HG03097 (cell line): ENCODE measurements around the gene GABRB1.
A peak's percentile ranks its signal among the peaks of the same experiment; 100 is the strongest.

ENCODE experiments used
- ATAC-seq: cut with Tn5 transposase; IDR thresholded peaks from one replicate; pipeline ENCODE4 v1.9.1; 2021; ENCODE audit not compliant: unreplicated experiment, low FRiP score

The GABRB1 gene

DNA sequence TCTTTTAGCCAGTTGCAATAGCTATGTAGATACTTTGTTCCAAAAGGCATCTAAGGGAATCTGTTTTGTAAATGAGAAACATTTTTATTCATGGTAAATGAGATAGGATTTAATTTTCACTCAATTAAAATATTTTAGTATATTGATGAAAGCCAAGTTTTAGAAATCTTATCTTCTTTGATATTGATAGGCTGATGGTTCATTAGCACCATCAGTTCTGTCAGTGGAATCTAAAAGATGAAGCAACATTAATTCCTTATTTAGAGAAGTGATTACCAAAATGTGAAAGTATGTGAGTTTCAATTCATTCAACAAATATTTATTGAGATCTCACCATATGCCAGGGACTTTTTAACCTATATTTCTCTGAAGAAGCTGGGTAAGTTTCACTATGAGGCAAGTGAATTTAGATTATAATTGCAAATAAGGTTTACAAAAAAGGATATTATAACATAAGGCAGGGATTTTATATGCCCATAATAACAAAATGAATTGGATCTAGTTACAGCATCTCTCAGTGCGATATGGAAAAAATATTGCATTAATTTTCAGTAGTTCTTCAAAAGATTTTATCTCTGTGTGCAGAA is 79.3 kb downstream of the GABRB1 start:
- no peak for ATAC-seq

DNA sequence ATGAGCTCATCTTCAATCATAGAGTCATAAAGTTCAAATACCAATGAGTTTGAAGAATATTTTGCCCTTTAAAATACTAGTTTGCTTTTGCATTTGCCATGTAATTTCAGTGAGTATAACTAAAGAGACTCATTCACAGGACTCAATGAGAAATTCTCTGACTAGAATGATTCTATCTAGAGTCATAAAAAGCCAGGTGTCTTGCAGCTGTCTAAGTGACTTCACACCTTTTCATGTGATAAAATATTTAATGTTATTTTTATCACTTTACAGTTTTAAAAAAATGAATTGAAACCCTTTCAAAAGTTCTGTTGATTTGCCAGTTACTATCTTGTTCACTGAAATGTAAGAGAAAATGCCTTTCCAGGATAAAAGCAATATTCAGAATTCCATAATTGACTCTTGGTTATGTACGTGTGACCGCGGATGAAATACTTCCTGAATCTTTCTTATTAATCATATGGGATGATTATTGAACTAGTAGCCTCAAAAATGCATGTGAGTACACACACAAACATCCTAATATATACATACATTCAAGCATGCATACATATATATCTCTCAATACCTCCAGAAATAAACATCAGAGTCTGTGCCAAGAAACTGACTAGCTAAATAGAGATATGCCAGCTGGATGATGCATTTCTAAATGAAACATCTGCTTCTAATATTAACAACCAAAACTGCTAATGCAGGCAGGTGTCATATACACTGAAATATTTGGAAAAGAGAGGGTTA is 87.0 kb downstream of the GABRB1 start:
- ATAC-seq: no peak

DNA sequence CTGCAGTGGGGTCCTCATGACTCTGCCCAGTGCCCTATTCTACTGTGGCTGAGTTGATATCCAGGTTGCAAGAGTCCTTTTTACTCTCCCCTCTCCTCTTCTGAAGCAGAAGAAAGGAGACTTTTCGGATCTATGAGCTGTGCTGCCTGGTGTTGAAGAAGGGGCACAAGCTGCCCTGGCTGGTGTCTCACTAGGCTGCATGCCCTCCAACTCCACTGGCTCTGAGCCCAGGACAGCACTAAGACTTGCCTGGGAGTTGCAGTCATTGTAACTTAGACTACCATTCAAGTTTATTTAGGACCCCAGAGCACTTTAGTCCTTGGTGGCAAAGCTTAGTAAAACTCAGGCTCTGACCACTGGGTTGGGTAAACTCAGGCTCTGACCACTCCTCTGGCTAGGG is 89.4 kb downstream of the GABRB1 start:
- ATAC-seq: no peak

DNA sequence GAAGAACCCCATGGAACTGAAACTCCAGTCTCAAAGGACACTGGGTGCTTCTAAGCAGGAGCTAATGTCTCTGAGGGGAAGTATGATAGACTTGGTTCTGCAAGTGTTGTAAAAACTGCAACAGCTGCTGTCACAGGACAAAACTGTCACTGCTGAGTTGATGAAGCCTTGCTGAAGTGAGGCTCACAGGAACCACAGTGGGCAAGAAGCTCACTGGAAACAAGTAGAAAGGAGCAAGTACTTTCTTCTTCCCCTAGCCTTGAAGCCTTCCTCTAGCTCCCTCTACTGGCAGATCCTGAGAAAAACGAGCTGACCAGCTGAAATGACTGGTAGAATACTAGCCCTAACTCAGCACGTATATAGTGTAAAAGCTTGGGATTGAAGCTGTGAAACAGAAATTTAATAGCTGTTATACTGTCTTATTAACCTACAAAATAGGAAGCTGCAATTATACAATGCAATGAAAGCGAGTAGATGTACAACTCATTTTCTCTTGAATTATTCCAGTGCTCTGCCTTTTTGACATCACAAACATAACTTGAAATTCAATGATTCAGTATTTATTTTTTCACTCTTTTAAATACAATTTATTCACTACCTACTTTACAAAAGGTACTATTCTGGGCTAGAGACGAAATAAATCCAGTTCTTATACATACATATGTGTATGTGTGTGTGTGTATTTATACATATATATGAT is 91.4 kb downstream of the GABRB1 start:
- peak; percentile 98 for ATAC-seq

DNA sequence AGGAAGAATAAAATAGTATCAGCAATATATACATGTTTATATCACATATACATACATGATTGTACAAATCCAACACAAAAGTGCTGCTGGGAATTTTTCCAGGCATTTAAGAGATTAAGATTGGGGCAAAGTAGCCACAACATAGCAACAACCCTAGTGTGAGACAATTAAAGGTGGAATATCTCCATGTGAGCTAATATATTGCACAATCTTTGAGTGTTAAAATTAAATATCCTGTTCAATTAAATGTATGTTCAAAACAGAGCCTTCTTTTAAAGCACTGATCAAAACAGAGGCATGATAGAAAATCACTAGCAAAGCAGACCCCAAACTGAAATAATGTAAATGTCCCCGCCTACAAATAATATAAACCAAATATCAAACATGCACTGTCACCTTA is 97.6 kb downstream of the GABRB1 start:
- no peak for ATAC-seq

DNA sequence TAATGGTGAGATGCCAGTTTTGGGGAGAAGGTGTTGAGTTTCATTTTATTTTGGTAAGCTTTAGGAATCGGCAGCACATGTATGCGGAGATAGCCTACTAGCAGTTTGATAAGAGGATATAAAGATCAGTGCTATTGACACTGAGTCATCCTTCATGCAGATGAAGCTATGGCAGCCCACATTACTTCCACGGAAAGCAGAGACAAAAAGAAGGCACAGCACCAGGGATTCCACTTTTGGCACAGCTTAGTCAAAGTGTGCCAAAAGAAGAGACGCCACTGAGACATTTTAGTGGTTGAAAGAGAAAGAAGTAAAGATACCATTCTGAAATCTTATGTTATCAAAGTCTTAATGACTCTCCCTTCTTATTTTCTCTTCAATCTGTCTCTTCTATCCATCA is 103.8 kb downstream of the GABRB1 start:
- no peak for ATAC-seq

DNA sequence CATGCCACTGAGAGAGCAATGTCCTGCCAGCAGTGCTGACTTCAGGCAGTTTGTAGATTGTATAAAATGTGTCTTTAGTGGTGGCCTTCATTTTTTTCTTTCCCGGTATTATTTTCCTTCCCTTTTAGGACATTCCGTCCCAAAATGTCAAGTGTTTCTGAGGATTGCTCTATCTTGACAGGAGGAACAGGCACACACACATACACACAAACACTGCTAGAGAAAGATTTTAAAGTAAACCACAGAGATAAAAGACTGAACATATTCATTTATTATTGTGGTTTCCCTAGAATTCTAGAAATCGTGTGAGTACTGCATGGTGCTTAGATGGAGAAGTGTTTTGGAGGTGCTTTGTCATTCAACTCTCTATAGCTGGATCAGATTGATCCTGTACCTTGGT is 111.9 kb downstream of the GABRB1 start:
- no peak for ATAC-seq

DNA sequence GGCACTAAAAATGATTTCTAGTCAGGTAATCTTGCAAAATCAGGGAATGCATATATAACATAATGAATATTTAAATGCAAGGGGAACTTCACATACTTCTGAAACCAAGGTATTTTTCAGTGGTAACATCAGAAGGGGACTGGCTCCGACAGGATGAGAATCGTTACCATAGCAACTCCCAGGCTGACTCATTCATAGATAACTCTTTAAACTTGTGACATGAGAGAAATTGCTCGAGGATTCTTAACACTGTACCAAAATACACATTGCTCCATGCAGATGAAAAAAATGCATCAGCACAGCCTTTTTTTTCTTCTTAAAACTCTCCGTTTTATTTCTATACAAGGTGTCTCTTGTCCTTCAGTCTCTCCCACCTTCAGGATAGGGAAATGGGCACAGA is 114.3 kb downstream of the GABRB1 start:
- ATAC-seq: peak; percentile 99

DNA sequence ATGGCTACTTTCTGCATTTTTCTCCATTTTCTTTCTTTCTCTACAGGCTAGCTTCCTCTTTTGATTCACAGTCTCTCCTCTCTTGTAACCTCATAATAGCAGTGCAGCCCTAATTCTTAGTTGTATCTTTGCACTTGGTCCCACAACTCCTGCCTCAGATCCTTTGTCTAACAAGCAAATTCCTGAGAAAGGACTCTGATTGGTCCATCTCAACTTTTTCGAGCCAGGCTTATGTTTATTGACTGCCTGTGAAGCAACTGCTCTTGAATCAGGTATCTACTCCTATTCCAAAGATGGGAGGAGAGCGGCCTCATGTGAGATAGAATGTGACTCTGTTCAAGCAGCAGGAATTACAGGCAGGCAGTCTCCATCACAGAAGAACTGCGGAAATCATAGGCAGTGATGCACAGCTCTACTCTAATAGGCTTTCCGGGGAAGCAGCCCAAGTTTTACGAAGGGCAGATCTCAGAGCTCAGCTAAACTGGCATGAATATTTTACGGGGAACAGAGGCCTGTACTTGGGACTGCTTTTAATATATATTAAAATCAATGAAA is 123.5 kb downstream of the GABRB1 start:
- no peak for ATAC-seq

DNA sequence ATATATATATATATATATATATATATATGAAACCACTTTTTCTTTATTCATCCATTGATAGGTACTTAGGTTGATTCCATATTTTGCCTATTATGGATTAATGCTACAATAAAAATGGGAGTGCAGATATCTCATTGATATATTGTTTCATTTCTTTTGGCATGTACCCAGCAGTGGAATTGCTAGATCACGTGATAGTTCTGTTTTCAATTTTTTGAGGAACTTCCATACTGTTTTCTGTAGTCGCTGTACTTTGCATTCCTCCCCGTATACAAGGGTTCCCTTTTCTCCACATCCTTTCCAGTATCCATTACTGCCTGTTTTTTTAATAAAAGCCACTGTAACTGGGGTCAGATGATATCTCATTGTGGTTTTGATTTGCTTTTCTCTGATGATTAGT is 124.6 kb downstream of the GABRB1 start:
- no peak for ATAC-seq

DNA sequence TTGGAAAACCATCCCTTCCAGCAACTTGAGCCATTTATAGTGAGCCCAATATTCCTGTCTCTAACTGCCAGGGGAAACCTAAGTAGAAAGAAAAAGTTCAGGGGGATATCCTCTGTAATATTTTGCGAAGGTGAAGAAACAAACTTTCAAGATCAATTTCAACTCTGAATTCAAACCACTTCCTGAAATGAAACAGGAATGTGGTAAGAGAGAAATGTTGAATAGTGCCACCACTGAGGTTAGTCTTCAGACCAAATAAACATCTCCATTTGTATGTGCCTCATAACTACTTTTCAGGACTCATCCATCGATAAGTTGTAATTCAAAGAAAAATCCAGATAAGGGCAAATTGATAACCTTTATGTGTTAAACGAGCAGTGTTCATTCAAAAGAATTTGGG is 128.7 kb downstream of the GABRB1 start:
- ATAC-seq: peak; percentile 53

DNA sequence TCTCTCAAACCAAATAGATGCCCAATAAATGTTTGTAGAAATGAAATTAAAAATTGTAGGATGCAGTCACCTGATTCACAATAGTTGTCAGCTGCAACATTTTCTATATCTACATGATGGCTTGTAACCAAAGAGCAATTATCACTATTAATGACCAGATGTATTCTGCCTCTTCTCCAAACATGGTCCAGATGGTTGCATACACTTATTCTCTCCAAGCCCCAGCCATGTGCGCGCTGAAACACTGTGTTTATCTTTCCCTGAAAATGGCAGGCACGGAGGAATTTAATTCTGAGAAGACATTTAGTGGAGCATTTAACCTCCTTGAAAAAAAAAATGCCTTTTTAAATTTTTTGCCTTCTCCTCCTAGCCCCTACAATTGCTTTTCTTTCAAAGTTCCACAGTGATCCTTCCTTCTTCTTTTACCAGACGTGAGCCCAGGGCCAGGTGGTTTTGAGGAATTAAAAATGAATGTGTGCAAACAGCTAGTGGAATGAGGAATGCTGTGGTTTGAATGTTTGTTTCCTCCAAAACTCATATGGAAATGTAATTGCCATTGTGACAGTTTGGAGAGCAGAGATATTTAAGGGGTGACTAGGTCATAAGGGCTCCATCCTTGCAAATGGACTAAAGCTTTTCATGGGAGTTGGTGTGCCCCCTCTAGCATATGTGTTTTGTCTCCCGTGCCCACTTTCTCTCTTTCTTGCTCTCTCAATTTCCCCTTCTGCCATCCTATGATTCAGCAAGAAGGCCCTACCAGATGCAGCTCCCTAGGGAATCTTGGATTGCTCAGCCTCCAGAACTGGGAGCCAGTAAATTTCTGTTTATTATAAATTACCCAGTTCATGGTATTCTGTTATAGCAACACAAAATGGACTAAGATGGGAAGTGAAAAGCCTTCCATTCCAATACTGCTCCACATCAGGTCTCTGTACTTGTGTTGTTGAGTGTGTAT is 136.0 kb downstream of the GABRB1 start:
- no peak for ATAC-seq

DNA sequence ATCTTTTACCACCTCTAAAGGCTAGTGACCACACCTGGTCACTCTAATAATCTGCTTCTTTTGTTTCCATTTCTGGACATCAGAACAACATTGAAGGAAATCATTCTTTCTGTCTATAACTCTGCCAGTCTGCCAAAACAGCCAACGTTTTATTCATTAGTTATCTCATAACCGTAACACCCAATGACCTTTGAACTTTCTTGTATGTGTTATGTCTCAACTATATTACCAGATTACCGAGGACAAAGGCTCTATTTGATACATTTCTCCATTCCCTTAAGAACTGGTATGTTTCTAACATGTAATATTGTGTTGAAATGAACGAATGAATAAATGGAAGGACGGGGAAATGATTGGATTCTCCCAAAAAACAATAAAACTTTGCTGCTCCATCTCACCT is 152.7 kb downstream of the GABRB1 start:
- no peak for ATAC-seq

DNA sequence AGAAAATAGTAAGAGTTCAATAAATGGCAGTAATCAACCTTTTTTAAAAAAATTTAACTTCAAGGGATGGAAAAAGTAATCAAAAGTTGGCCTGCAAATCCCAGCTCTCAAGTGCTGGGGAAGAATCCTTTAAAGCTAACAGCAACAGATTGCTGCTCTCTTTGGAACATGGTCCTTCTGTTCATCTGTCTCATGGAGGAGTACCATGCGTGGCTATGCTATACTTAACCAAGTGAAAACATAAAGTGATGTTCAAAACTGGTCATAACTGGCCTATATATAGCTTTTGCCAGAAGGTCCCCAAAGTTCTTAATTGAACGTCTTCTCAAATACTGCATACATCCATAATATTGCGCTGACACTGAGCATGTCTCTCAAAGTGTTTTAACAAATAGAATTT is 154.4 kb downstream of the GABRB1 start:
- no peak for ATAC-seq

DNA sequence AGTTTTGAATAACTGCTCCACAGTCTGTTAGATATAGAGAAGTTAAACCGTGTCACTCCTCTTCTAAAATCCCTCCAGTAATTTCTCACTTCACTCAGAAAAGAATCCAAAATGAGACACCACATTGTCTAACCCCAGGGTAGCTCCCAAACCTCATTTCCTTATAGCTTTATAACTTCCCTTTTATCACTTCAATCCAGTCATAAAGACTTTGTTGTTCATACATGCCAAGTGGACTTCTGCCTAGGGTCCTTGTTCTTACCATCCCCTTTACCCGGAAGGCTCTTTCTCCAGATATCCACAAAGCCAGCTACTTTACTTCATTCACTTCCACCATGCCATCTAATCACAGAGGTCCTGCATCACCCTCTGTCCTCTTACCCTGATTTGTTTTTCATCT is 156.2 kb downstream of the GABRB1 start:
- ATAC-seq: no peak

DNA sequence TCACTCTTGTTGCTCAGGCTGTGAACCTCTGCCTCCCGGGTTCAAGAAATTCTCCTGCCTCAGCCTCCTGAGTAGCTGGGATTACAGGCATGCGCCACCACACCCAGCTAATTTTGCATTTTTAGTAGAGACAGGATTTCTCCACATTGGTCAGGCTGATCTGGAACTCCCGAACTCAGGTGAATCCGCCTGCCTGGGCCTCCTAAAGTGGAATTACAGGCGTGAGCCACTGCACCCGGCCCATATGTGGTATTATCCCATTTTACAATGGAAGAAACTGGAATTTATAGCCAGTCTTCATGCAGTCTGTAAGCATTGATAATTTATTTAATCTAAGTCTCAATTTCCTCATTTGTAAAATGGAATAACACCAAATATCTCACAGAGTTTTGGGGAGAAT is 161.8 kb downstream of the GABRB1 start:
- no peak for ATAC-seq

DNA sequence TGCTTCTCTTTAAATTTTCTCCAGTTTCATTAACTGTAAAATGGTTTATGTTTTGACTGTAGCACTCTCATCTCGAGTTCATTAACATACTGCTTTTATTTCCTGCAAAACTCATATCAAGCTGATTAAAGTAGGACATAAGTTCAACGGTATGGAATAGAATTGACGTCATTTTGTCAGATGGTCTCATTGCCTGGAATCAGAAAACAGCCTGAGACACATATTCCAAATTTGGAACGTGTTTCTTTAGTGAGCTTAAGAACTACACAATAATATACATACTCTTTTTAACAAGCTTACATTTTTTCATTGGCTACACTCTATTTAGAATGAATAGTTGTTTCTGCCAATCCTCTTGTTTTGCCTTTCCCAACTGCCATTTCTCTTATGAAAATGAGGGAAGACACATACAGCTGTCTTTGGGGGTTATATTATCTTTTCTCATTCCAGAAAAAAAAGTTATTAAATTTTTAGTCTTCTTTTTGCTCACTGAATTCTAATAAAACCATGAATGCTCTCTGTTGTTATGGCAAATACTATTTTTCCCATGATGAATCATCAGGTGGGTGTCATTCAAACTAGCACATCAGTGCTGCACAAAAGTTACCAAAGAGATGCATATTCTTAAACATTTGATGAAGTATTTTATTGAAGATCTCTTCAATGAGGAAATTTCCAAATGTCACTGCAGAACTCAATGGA is 162.8 kb downstream of the GABRB1 start:
- ATAC-seq: no peak

DNA sequence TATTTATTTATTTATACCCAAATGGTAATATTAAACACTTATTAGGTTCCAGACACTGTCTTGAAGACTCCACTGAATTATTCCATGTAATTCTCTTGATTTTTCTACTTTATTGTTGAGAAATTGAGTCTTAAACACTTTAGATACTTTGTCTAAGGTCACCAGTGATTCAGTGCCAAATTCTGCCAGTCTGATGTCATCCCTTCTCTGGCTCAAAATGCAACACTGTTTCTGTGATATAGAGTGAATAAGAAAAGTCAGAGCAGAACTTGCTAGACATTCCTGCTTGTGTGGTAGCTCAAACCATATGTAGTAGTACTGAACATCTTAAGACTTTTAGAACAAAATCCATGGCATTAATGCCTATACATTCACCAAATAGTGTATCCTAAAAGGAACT is 164.3 kb downstream of the GABRB1 start:
- ATAC-seq: no peak

DNA sequence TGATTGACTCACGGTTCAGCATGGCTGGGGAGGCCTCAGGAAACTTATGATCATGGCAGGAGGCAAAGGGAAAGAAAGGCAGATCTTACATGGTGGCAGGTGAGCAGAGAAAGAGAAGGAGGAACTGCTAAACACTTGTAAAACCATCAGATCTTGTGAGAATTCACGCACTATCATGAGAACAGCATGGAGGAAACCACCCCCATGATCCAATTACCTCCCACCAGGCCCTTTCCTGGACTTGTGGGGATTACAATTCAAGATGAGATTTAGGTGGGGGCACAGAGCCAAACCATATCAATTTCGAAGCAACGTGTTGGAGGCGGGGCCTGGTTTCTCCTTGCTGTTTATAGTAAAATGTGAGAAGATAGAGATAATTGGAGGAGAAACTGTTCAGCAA is 167.4 kb downstream of the GABRB1 start:
- ATAC-seq: no peak

DNA sequence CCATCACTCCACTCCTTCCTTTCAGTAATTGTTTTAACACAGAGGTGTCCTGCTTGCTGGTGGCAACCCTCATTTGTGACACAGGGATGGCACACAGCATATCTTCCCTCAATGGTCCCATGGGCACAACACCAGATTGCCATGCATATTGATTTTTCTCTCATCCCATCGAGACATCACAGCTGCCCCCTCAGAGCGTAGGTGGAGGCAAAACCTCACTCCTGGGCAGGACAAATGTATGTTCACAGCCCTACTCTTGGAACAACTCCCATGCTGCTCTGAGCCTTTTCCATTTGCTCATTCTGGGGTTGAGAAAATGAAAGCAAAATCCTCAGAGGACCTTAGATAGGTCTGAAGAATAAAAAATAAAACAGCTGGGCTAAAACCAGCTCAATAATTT is 172.2 kb downstream of the GABRB1 start:
- no peak for ATAC-seq
